Testis (tissue), 2 donors: Measurements from ENCODE around the gene RFX8.

Experiments used
- CTCF ChIP-seq, 3 experiments: fragments of 450-650 bp in 2 of 3; fragments of 200-600 bp in 1 of 3; sonication (generic) in 1 of 3; IDR thresholded peaks; one replicate each; pipeline ENCODE4 v1.5.1; 2016 to 2019; ENCODE audit warnings: antibody characterized with exemption in 3 of 3, mild to moderate bottlenecking in 2 of 3, moderate library complexity in 1 of 3
- POLR2A ChIP-seq: fragments of 450-650 bp; IDR thresholded peaks from one replicate; pipeline ENCODE4 v1.6.1; 2017; ENCODE audit warnings: antibody characterized with exemption, mild to moderate bottlenecking, moderate library complexity

- TF ChIP-seq CTCF (IDR thresholded peaks at IDR 0.05) = no peak
- TF ChIP-seq POLR2A = no peak
These were observed 42.9 kb upstream of the RFX8 start for GRCh38 chr2:101517758-101518271.
